Endothelial cell of umbilical vein (primary cell): ENCODE data around the gene NCAPG. TPM values are rescaled to one million over a fixed set of nuclear protein-coding genes. Genes with fewer than 3 reads are reported as not detected.

Experiments used
- BruUV-seq: library from RNA; stranded (reverse); fragments of 400-500 nt; replicated peaks from 2 replicates; lab custom pipeline; 2021; lab: Mats Ljungman, UMichigan
- CTCF ChIA-PET: fragments of 300-600, 350-600 bp; sonication (Branson Sonifier 250); formaldehyde crosslinking; loops from one replicate; lab custom pipeline; 2021; ENCODE audit warnings: antibody characterized with exemption, inconsistent platforms; lab: Charles Lee
- POLR2A ChIA-PET: fragments of 300-600, 350-600 bp; sonication (Branson Sonifier 250); formaldehyde crosslinking; loops from one replicate; lab custom pipeline; 2021; ENCODE audit warnings: antibody characterized with exemption, inconsistent platforms; lab: Charles Lee
- DNase-seq: peaks from one replicate; pipeline ENCODE4 v3.0.0-alpha.2; 2011; ENCODE audit warnings: low read depth, low spot score
- FAIRE-seq: peaks from 2 replicates; lab custom pipeline; 2011; peaks lifted over from hg19 to GRCh38; lab: Jason Lieb, UNC
- H2AFZ ChIP-seq: 2 replicates; pipeline ENCODE4 v1.6.0; 2012; ENCODE audit warnings: low read depth, low read length, control low read depth, inconsistent platforms
- H3K27ac ChIP-seq: 2 replicates; pipeline ENCODE4 v1.5.1; 2011; ENCODE audit warnings: low read depth, mild to moderate bottlenecking, control low read depth, low read length, moderate library complexity; ENCODE audit not compliant: insufficient read depth
- H3K27me3 ChIP-seq, 2 experiments: 2 replicates each; pipeline versions ENCODE4 v1.6.0 to v1.6.1; 2011; ENCODE audit warnings: low read length in 2 of 2, mixed read lengths in 1 of 2; ENCODE audit not compliant: control insufficient read depth in 2 of 2, insufficient read depth in 2 of 2
- H3K36me3 ChIP-seq, 2 experiments: 2 replicates in 1 of 2; 3 replicates in 1 of 2; pipeline ENCODE4 v1.5.1; 2011; ENCODE audit warnings: low read length in 2 of 2, mild to moderate bottlenecking in 1 of 2, moderate library complexity in 1 of 2; ENCODE audit not compliant: control insufficient read depth in 2 of 2, insufficient read depth in 2 of 2; ENCODE audit errors: extremely low read depth in 1 of 2
- H3K4me1 ChIP-seq: 3 replicates; pipeline ENCODE4 v1.5.1; 2011; ENCODE audit warnings: mild to moderate bottlenecking, low read length; ENCODE audit not compliant: control insufficient read depth, insufficient read depth; ENCODE audit errors: extremely low read depth
- H3K4me2 ChIP-seq: 2 replicates; pipeline ENCODE4 v1.6.1; 2011; ENCODE audit warnings: low read length, control low read depth, mixed read lengths; ENCODE audit not compliant: insufficient read depth
- H3K4me3 ChIP-seq, 3 experiments: fragments of 200-600 bp in 1 of 3; sonication (generic), shearing (Covaris generic) in 1 of 3; replicated peaks in 1 of 3; 2 replicates each; pipeline ENCODE4 v1.5.1; 2011 to 2016; ENCODE audit warnings: control low read depth in 3 of 3, low read length in 3 of 3, mild to moderate bottlenecking in 2 of 3, inconsistent platforms in 1 of 3, low read depth in 1 of 3, moderate library complexity in 1 of 3; ENCODE audit not compliant: insufficient read depth in 1 of 3
- H3K79me2 ChIP-seq: 2 replicates; pipeline ENCODE4 v1.6.0; 2012; ENCODE audit warnings: low read length, inconsistent platforms; ENCODE audit not compliant: control insufficient read depth, insufficient read depth
- H3K9ac ChIP-seq: replicated peaks from 2 replicates; pipeline ENCODE3; 2011; ENCODE audit warnings: low read length, control low read depth; ENCODE audit not compliant: insufficient read depth; ENCODE audit errors: extremely low read depth
- H3K9me1 ChIP-seq: replicated peaks from 3 replicates; pipeline ENCODE4 v1.6.0; 2011; ENCODE audit warnings: mild to moderate bottlenecking, low read length; ENCODE audit not compliant: control insufficient read depth, insufficient read depth; ENCODE audit errors: extremely low read depth
- H3K9me3 ChIP-seq: replicated peaks from 2 replicates; pipeline ENCODE4 v1.5.1; 2012; ENCODE audit warnings: low read length, inconsistent platforms; ENCODE audit not compliant: control insufficient read depth, insufficient read depth
- H4K20me1 ChIP-seq: replicated peaks from 2 replicates; pipeline ENCODE3; 2011; ENCODE audit warnings: mild to moderate bottlenecking, low read length; ENCODE audit not compliant: control insufficient read depth, insufficient read depth; ENCODE audit errors: extremely low read depth
- CTCF ChIP-seq, 2 donors: IDR thresholded peaks; 1 replicate in 1 of 2; 2 replicates in 1 of 2; pipeline ENCODE4 v1.5.1; 2011; ENCODE audit warnings: low read length in 2 of 2, mild to moderate bottlenecking in 2 of 2, moderate library complexity in 2 of 2, control low read depth in 1 of 2, inconsistent platforms in 1 of 2, low read depth in 1 of 2; ENCODE audit not compliant: insufficient read depth in 1 of 2; ENCODE audit errors: extremely low read depth in 1 of 2
- EZH2 ChIP-seq: IDR thresholded peaks from 2 replicates; pipeline ENCODE4 v1.6.1; 2012; ENCODE audit warnings: borderline replicate concordance, low read depth, mild to moderate bottlenecking, moderate library complexity, low read length, inconsistent platforms; ENCODE audit not compliant: severe bottlenecking
- FOS ChIP-seq: IDR thresholded peaks from 2 replicates; pipeline ENCODE4 v1.6.1; 2011; ENCODE audit warnings: mild to moderate bottlenecking, low read length, moderate library complexity, borderline replicate concordance; ENCODE audit not compliant: insufficient read depth
- GATA2 ChIP-seq: IDR thresholded peaks from 2 replicates; pipeline ENCODE4 v1.7.0; 2011; ENCODE audit warnings: low read depth, mild to moderate bottlenecking, moderate library complexity, mixed read lengths, low read length; ENCODE audit not compliant: insufficient read length, insufficient read depth
- JUN ChIP-seq: IDR thresholded peaks from 2 replicates; pipeline ENCODE4 v1.6.1; 2011; ENCODE audit warnings: borderline replicate concordance, low read depth; ENCODE audit not compliant: insufficient read length, insufficient read depth
- MAX ChIP-seq: IDR thresholded peaks from 2 replicates; pipeline ENCODE4 v1.6.1; 2011; ENCODE audit not compliant: insufficient read depth, insufficient read length
- MYC ChIP-seq: IDR thresholded peaks from one replicate; pipeline ENCODE4 v1.6.1; 2011; ENCODE audit warnings: mild to moderate bottlenecking, low read depth, low read length
- POLR2A ChIP-seq: IDR thresholded peaks from 2 replicates; pipeline ENCODE4 v1.6.1; 2012; ENCODE audit warnings: low read depth, mild to moderate bottlenecking, control low read depth, low read length
- POLR2AphosphoS5 ChIP-seq: IDR thresholded peaks from 2 replicates; pipeline ENCODE4 v1.6.1; 2012; ENCODE audit warnings: low read depth, mild to moderate bottlenecking, control low read depth, low read length, moderate library complexity; ENCODE audit not compliant: insufficient read depth
- dilution Hi-C: fragments of 300-500 bp; cut with MboI; formaldehyde crosslinking; loops from one replicate; pipeline ENCODE4 v1.15.0; 2019; ENCODE audit warnings: low sequenced_read_pairs; ENCODE audit not compliant: extremely low pct_ligation_motif_present
- intact Hi-C: fragments of 100-400 bp; cut with micrococcal nuclease; formaldehyde crosslinking; loops from one replicate; pipeline ENCODE4 v1.10.0; 2022
- polyA plus RNA-seq, 4 experiments: library from polyadenylated mRNA; depleted of rRNA in 3 of 4; stranded (reverse) in 3 of 4; unstranded in 1 of 4; fragments of >200 nt; gene quantifications; 2 replicates each; pipeline versions ENCODE4 v1.2.1 to v1.2.3, GENCODE V29; 2011 to 2012; ENCODE audit warnings: missing spikeins in 1 of 4
- total RNA-seq: library from RNA; stranded (reverse); gene quantifications from 2 replicates; pipeline ENCODE4 v1.2.3, GENCODE V29; 2021

Gene NCAPG
- total and polyA plus RNA-seq, 2 donors (not counting 3 experiments of a cell fraction or from before 2014, with no cell fraction given), result 11.6 to 66.4 TPM

- Histone ChIP-seq H3K27ac (peak overlapping the region; percentile 65), H3K4me1 (peaks cover 45% of the 10 kb centered on the region), H3K79me2 (peaks cover 95% of the 10 kb centered on the region), H3K36me3 (peaks cover 0 to 5% of the 10 kb centered on the region in 2 experiments), H4K20me1 (peaks cover 2% of the 10 kb centered on the region), H3K9me1 (no peaks in the 10 kb centered on the region), H2AFZ (no peak overlapping the region), H3K9ac (peak overlapping the region; percentile 83), H3K27me3 (no peaks in the 10 kb centered on the region), H3K4me2 (peak overlapping the region; percentile 98), H3K4me3 (peak overlapping the region; percentile 47 to 97 (median 74)), H3K9me3 (no peaks in the 10 kb centered on the region)
- intact Hi-C loops (loop anchor here (1.0 to 5.0 kb wide), 7 partner anchors 172 to 723 kb away; partner anchors contain the start of genes LAP3 and MED28), dilution Hi-C loops (no loop called here)
- CTCF ChIA-PET, result interaction anchor here (1.1 to 5.2 kb wide), 5 partner anchors 195 to 785 kb away, joined by 3 to 50 read pairs (median 4); partner anchors contain the start of gene MED28
- TF ChIP-seq POLR2A (no peak), GATA2 (peak; percentile 54), EZH2 (no peak)
- FAIRE-seq, result no peak
- POLR2A ChIA-PET, result no interaction called here
- no TSS peak for BruUV-seq
- DNase-seq, result peak; percentile 14
Measured at GRCh38 chr4:17809667-17810066, 1.1 kb upstream of the NCAPG start.

GRCh38 chr4:17811078-17811603, 362 bp downstream of the NCAPG start:
- intact Hi-C loops, result loop anchor here (2.0 to 5.0 kb wide), 4 partner anchors 174 to 721 kb away; no protein-coding TSS in a partner anchor
- Histone ChIP-seq H3K9me1 (no peaks in the 10 kb centered on the region), H3K27me3 (no peaks in the 10 kb centered on the region), H3K4me3 (peak overlapping the region; percentile 67 to 97 (median 86)), H3K27ac (peak overlapping the region; percentile 68), H3K9ac (peak overlapping the region; percentile 92), H3K79me2 (peaks cover 96% of the 10 kb centered on the region), H3K4me2 (peak overlapping the region; percentile 97), H3K9me3 (no peaks in the 10 kb centered on the region), H2AFZ (peak overlapping the region; percentile 94), H4K20me1 (peaks cover 2% of the 10 kb centered on the region), H3K4me1 (peaks cover 45% of the 10 kb centered on the region), H3K36me3 (peaks cover 0 to 7% of the 10 kb centered on the region in 2 experiments)
- TF ChIP-seq POLR2A (no peak), JUN (no peak), FOS (no peak), CTCF (IDR thresholded peaks at IDR 0.05; ENCODE audit: extremely low read depth in 1 of 2, insufficient read depth in 1 of 2, low read depth in 1 of 2, low read length in 2 of 2) (no peak), MAX (no peak), MYC (no peak), POLR2AphosphoS5 (no peak), GATA2 (no peak), EZH2 (no peak)
- no TSS peak for BruUV-seq
- POLR2A ChIA-PET, result no interaction called here
- DNase-seq (no peak), FAIRE-seq (no peak)
- CTCF ChIA-PET, result interaction anchor here (1.0 to 5.2 kb wide), 5 partner anchors 10 to 723 kb away, joined by 3 to 50 read pairs (median 3); partner anchors contain the start of gene MED28
- dilution Hi-C loops, result no loop called here
